NCI-H345 treated with DMSO at 0.1 percent for 48 hours (cell line): Measurements from ENCODE around the gene NXN.
"Not testable (repeated sequence)": the region's sequence is repeated elsewhere in the genome, so short reads cannot be mapped to it uniquely, and the experiment has no call there.

Experiments used
- DNase-seq: peaks from one replicate; lab custom pipeline; 2025; ENCODE audit not compliant: unreplicated experiment; lab: John Stamatoyannopoulos, UW

The NXN gene

DNA sequence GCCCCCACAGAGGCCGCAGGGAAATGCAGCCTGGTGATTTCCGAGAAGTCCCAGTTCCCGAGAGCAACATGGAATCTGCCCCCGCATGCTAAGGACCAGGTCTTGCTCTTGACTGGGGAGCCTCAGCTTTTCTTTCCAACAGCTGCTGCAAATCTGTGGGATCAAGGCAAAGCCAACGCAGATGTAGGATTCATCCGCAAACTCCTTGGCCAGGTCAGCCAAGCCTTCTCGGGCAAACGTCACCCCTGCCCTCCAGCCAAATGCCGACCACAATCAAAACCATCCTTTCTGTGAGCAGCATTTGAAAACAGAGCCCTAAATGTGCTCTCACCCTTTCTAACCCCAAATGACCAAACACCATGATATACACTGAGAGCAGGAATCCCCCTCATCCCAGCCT, 143.4 kb downstream of the NXN start:
- DNase-seq, result no peak

GRCh38 chr17:835721-836120, 143.9 kb downstream of the NXN start:
- DNase-seq, result not testable (repeated sequence)

GRCh38 chr17:835263-835662, 144.3 kb downstream of the NXN start:
- DNase-seq, result no peak

DNA sequence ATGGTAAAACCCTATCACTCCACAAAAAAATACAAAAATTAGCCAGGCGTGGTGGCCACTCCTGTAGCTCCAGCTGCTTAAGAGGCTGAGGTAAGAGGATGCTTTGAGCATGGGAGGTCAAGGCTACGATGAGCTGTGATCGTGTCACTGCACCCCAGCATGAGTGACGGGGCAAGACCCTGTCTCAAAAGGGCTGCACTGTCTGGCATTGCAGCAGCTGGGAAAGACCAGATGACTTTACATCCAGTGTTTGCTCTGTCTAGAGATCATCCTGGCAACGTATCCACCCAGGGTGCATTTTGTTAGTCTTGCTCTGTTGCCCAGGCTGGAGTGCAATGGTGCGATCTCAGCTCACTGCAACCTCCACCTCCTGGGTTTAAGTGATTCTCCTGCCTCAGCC, 145.4 kb downstream of the NXN start:
- no peak for DNase-seq

DNA sequence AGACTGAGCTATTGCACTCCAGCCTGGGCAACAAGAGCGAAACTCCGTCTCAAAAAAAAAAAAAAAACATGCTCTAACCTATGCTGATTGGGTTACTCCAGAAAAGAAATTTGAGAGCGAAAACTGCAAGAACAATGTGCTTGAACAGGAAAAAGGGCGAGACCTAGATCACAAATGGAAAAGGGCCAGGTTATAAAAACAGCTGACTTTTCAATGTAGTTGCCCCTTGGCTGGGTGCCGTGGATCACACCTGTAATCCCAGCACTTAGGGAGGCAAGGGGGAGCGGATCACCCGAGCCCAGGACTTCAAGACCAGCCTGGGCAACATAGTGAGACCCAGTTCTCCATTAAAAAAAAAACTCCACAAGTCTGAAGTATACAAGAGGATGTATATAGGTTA, 148.6 kb downstream of the NXN start:
- DNase-seq, result no peak

DNA sequence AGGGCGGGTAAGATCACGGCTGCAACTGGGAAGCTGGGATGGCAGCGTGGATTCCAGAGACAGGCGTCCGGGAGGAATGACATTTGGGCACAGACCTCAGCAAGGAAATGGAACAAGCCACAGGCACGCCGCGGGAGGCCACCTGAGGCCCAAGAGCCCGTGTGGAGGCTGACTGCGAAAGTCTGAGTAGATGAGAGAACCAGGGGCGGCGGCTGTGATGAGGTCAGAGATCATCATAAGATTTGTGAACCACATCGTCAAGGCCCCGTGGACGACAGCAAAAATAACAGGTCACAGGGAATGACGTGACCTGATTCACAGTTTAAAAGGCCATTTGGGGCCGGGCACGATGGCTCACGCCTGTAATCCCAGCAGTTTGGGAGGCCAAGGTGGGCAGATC, 149.2 kb downstream of the NXN start:
- no peak for DNase-seq

DNA sequence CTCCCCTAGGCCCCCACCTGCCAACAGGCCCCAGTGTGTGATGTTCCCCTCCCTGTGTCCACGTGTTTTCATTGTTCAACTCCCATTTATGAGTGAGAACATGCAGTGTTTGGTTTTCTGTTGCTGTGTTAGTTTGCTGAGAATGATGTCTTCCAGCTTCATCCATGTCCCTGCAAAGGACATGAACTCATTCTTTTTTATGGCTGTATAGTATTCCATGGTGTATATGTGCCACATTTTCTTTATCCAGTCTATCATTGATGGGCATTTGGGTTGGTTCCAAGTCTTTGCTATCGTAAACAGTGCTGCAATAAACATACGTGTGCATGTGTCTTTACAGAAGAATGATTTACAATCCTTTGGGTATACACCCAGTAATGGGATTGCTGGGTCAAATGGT, 150.0 kb downstream of the NXN start:
- not testable (repeated sequence) for DNase-seq

DNA sequence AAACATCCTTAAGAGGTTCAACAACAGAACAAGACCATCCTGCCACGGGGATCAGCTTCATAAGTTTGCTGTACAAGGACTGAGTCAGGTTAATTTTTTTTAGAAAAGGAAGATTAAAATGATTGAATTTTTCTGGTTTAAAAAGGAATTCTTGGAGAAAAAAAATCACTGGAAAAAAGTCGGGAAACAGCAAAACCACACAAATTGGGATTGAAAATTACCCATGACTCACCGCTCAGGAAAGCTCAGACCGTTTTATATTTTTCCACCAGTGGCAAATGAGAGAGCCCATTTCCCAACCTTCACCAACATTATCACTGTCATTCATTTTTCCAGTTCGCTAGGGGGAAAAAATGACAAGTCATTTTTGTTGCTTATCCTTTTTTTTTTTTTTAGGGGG, 150.8 kb downstream of the NXN start:
- DNase-seq, result no peak

GRCh38 chr17:826778-827177, 152.8 kb downstream of the NXN start:
- no peak for DNase-seq

DNA sequence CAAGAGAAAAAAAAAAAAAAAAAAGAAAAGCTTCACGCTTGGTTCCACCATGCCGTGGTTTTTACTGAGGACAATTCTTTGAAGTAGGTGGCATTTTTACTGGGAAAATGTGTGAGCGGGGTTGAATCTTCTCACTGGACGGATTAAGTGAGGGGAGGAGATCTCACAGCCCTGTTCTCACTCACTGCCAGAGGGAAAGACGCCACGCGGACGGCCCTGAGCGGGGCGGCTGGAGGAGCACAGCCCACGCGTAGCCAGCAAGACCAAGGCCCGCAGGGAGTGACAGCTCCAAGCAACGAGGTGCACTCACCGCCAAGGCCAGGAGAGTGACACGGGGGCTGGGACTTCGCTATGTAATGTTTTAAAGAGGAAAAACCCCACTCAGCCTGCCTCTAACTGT, 154.4 kb downstream of the NXN start:
- DNase-seq, result no peak

DNA sequence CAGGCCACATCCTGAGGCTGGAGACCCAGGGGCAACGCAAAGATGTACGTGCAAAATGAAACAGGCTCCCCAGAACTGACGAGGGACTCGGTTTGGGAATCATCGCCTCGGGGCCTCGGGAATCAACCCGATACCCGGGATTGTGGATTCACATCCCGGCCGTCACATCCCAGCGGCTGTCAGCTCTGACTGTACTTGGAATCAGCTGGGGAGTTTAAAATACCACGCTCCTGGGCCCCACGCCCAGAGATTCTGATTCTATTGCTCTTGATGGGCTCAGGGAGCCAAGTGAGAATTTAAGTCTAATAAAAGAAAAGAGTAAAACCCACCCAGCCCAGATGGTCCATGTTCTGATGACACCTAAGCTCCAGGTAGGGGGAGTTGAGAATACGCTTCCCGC, 155.2 kb downstream of the NXN start:
- no peak for DNase-seq

DNA sequence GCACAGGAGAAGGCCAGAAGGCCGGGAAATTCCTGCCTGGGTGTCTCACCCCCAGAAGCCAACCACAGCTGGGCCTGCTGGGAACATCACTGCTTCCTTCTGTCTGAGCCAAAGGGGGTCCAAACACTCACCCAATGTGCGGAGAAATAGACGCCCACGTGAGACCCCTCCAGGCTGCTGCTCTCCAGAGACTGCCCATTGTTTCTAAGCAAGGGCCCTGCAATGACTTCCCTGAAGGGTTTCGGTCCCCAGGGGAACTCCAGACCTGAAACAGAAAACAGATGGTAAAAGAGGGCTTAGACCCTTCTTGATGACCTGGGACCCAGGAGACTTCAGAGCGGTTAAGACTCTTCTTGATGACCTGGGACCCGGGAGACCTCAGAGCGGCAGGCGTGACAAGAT, 156.1 kb downstream of the NXN start:
- no peak for DNase-seq

DNA sequence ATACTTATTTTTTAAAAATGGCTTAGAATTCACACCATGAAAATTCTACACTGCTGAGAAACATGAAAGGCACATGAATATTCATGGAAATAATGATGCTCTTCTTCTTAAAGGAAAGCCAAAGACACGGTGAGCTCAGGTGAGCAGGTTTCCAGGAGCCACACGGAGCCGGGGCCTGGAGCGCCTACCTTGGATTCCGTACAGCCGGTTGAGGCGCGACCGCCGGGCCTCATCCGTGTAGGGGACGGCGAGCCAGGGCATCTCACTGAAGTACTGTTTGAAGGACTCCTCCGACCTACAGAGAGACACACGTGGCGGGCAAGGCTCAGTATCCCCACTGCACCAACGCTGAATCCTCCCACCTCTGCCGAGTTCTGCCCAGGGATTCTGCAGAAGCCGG, 160.3 kb downstream of the NXN start:
- DNase-seq, result no peak

- no peak for DNase-seq
These were observed 165.2 kb downstream of the NXN start for GRCh38 chr17:814371-814770.

DNA sequence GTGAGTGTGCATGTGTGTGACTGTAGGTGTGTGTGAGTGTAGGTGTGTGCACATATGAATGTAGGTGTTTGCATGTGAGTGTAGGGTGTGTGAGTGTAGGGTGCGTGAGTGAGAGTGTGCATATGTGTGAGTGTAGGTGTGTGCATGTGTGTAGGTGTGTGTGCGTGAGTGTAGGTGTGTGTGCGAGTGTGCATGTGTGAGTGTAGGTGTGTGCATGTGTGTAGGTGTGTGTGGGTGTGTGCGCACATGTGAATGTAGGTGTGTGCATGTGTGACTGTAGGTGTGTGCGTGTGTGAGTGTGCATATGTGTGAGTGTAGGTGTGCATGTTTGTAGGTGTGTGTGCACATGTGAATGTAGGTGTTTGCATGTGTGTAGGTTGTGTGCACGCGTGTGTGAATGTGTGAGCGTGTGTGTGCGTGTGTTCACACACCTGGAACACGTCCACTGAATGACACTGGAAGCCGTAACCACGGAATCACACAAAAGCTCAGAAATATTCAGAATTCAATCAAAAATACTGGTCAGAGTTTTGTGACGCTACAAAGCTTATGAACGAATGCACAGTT, 166.9 kb downstream of the NXN start:
- DNase-seq, result no peak

DNA sequence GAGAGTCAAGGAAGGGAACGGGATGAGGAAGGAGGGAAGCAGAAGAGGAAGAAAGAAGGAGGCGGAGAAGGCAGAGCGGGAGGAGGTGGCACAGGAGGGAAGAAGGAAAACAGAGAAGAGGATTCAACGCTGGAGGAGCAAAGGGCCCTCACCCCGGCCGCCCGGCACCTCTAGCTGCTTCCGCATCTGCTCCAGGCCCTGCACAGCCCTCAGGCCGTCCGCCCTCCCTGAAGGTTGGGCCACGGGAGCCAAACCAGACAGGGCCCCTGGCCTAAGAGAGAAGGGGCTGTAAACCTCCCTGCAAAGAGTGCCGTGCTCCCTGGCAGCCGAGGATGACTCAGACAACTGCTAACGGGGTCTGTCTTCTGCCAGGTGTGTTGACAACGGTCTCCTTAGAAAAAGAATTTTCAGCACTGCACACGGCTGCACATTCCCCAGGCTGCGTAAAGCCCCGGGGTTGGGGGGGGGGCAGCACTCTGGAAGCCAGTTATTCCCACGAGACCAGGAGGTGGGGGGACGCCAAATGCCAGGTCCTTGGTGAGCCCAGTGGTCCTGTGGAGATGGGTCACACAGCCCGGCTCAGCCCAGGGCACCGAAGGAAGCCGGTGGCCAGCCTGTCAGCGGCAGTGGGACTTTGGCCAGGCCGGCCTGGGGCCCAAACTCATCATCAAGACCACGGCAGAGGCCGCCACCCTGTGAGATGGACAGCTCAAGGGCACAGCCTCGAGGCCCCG, 168.4 kb downstream of the NXN start:
- DNase-seq, result no peak

DNA sequence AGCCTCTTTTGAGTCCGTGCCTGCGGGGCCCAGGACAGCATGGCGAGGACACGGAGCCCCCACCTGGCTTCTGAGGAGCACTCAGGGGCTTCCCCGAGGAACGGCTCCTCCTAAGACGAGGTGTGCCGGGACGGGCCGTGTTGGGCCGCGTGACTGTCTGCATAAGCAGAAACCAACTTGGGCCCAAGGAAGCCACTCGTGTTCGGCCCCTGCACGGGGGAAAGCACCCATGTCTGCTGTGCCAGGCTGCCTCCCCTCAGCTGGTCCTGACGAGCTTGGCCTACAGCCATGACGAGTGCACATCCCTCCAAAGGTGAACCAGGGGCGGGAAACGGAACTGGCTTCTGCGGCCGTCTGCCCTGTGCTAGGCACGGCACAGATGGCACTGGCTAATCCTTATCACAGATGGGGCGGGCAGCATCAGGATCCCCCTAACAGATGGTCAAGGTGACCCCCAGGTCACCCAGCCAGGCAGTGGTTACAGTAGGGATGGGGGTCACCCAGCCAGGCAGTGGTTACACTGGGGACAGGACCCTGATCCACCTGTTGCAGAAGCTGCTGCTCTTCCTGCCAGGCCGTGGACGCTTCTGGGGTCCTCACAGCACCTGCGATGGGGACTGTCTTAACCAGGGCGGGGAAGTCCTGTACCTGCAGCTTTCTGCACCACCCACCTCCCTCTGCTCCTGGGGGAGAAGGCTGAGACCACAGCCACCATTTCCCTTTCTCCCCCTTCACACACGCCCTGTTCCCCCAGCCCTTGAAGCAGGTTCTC, 171.9 kb downstream of the NXN start:
- no peak for DNase-seq

- no peak for DNase-seq
These were observed 172.6 kb downstream of the NXN start for GRCh38 chr17:806781-807522.

DNA sequence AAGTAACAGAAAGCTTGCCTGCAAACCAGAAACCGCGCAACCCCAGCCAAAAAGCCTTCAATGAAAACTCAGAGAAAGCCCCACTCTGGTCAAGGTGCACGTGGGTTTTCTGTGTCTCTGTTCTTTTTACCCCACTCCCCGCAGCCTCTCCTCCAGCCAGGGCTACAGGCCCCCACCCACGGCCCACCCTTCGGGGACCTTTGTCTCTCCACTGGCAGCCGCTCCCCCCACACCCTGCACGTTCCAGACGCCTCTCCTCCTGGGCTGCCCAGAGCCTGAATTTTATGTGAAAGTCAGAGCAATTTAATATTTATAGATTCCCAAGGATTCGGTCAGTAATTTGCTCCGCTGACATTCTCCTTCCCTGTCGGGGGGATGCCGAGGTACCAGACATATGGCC, 173.2 kb downstream of the NXN start:
- no peak for DNase-seq

DNA sequence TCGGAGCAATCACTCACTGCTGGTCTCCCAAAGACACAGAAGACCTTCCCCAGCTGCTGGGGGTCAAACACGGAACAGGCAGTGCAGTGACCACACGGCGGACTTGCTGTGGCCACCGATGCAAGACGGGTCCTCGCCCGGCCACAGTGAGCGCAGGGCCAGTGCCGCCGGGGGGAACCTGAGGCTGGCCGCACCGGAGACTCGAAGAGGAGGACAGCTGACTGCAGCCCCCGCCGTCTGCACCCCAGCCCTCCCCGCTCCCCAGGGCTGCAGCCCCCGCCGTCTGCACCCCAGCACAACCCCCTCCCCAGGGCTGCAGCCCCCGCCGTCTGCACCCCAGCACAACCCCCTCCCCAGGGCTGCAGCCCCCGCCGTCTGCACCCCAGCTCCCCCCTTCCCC, 173.7 kb downstream of the NXN start:
- not testable (repeated sequence) for DNase-seq

- no peak for DNase-seq
These were observed 174.8 kb downstream of the NXN start for GRCh38 chr17:804541-805435.
